Activated CD4-positive, CD25-positive, alpha-beta regulatory T cell treated with anti-CD3 and anti-CD28 coated beads, Interleukin-2, amount 50 U/mL, for 24 hours (primary cell): ENCODE data around the gene RMI2.
"Not testable (repeated sequence)": the region's sequence is repeated elsewhere in the genome, so short reads cannot be mapped to it uniquely, and the experiment has no call there.

Experiments
- ATAC-seq, 2 donors: fragments of 150-1000 bp; cut with Tn5 transposase; one replicate each; pipeline ENCODE4 v1.10.0; 2021; ENCODE audit warnings: mild to moderate bottlenecking in 1 of 2, moderate library complexity in 1 of 2

RMI2 gene

GRCh38 chr16:11356573-11357331 lies 11.5 kb downstream of the RMI2 start:
- ATAC-seq = no peak

GRCh38 chr16:11358531-11358930 lies 13.3 kb downstream of the RMI2 start:
- no peak for ATAC-seq

GRCh38 chr16:11359370-11359769 lies 14.1 kb downstream of the RMI2 start:
- ATAC-seq = no peak

GRCh38 chr16:11360641-11361373 lies 15.5 kb downstream of the RMI2 start:
- ATAC-seq = no peak

GRCh38 chr16:11361701-11362451 lies 16.6 kb downstream of the RMI2 start:
- peak; percentile 18 to 26 for ATAC-seq

- ATAC-seq = no peak
These were observed 18.6 kb downstream of the RMI2 start for GRCh38 chr16:11363927-11364258.

GRCh38 chr16:11367483-11367906 lies 22.2 kb downstream of the RMI2 start:
- ATAC-seq = no peak

- ATAC-seq = peak in 1 of 2 donors; percentile 43
These were observed 25.0 kb downstream of the RMI2 start for GRCh38 chr16:11370084-11370931.

GRCh38 chr16:11370932-11371279 lies 25.6 kb downstream of the RMI2 start:
- not testable (repeated sequence) for ATAC-seq

- ATAC-seq = no peak
These were observed 27.0 kb downstream of the RMI2 start for GRCh38 chr16:11372073-11372828.

GRCh38 chr16:11372829-11373306 lies 27.6 kb downstream of the RMI2 start:
- no peak for ATAC-seq

- ATAC-seq = no peak
These were observed 29.0 kb downstream of the RMI2 start for GRCh38 chr16:11374255-11374654.

- ATAC-seq = no peak
These were observed 31.9 kb downstream of the RMI2 start for GRCh38 chr16:11377154-11377553.

- ATAC-seq = not testable (repeated sequence)
These were observed 33.7 kb downstream of the RMI2 start for GRCh38 chr16:11378951-11379350.

GRCh38 chr16:11379420-11379819 lies 34.2 kb downstream of the RMI2 start:
- peak; percentile 93 for ATAC-seq

- ATAC-seq = no peak
These were observed 35.6 kb downstream of the RMI2 start for GRCh38 chr16:11380836-11381235.

GRCh38 chr16:11383481-11384183 lies 38.4 kb downstream of the RMI2 start:
- no peak for ATAC-seq

GRCh38 chr16:11384184-11384955 lies 39.1 kb downstream of the RMI2 start:
- ATAC-seq = no peak

- ATAC-seq = no peak
These were observed 39.8 kb downstream of the RMI2 start for GRCh38 chr16:11384956-11385586.
